HEK293T (cell line): ENCODE results near the gene ABTB1.
"Not testable (repeated sequence)": the region's sequence is repeated elsewhere in the genome, so short reads cannot be mapped to it uniquely, and the experiment has no call there.

ENCODE experiments used
- CTCF ChIA-PET: fragments of 350-600 bp; formaldehyde crosslinking; extraction: SDS; loops from one replicate; lab custom pipeline; 2021; ENCODE audit warnings: antibody characterized with exemption, inconsistent platforms; lab: Yijun Ruan, JAX
- POLR2A ChIA-PET: fragments of 350-600 bp; formaldehyde crosslinking; extraction: SDS; loops from one replicate; lab custom pipeline; 2020; ENCODE audit warnings: antibody characterized with exemption, inconsistent platforms; lab: Yijun Ruan, JAX
- DNase-seq: peaks from one replicate; pipeline ENCODE4 v3.0.0; 2012; ENCODE audit warnings: mixed read lengths; ENCODE audit errors: extremely low spot score
- ARNT ChIP-seq: fragments of 450-650 bp; IDR thresholded peaks from 2 replicates; pipeline ENCODE4 v1.6.1; 2017; ENCODE audit warnings: mild to moderate bottlenecking
- BHLHE40 ChIP-seq: fragments of 450-650 bp; IDR thresholded peaks from 2 replicates; pipeline ENCODE4 v1.6.1; 2016; ENCODE audit warnings: mild to moderate bottlenecking, moderate library complexity, borderline replicate concordance
- CTBP1 ChIP-seq: fragments of 450-650 bp; IDR thresholded peaks from 2 replicates; pipeline ENCODE4 v1.6.1; 2016; ENCODE audit warnings: borderline replicate concordance
- ELF4 ChIP-seq: fragments of 450-650 bp; IDR thresholded peaks from 2 replicates; pipeline ENCODE4 v1.6.1; 2017; ENCODE audit warnings: antibody characterized with exemption
- FOXA1 ChIP-seq: fragments of 450-650 bp; IDR thresholded peaks from 2 replicates; pipeline ENCODE4 v1.6.1; 2016; ENCODE audit warnings: mild to moderate bottlenecking
- FOXK2 ChIP-seq: fragments of 450-650 bp; IDR thresholded peaks from 2 replicates; pipeline ENCODE4 v1.6.1; 2016; ENCODE audit warnings: mild to moderate bottlenecking
- FOXM1 ChIP-seq: fragments of 450-650 bp; IDR thresholded peaks from 2 replicates; pipeline ENCODE4 v1.6.1; 2017; ENCODE audit warnings: mild to moderate bottlenecking, borderline replicate concordance
- HDGF ChIP-seq: fragments of 450-650 bp; IDR thresholded peaks from 2 replicates; pipeline ENCODE4 v1.6.1; 2017; ENCODE audit warnings: antibody characterized with exemption, borderline replicate concordance
- L3MBTL2 ChIP-seq: fragments of 450-650 bp; conservative IDR thresholded peaks from 2 replicates; pipeline ENCODE4 v1.6.1; 2016; ENCODE audit warnings: mild to moderate bottlenecking
- LEF1 ChIP-seq: fragments of 450-650 bp; IDR thresholded peaks from 2 replicates; pipeline ENCODE4 v1.6.1; 2017; ENCODE audit warnings: mild to moderate bottlenecking, borderline replicate concordance
- NFRKB ChIP-seq: fragments of 450-650 bp; IDR thresholded peaks from 2 replicates; pipeline ENCODE4 v1.6.1; 2016; ENCODE audit warnings: mild to moderate bottlenecking, moderate library complexity
- SP1 ChIP-seq: fragments of 450-650 bp; IDR thresholded peaks from 2 replicates; pipeline ENCODE4 v1.6.1; 2017
- SUZ12 ChIP-seq: fragments of 450-650 bp; IDR thresholded peaks from 2 replicates; pipeline ENCODE4 v1.6.1; 2016; ENCODE audit warnings: mild to moderate bottlenecking
- TARDBP ChIP-seq: fragments of 450-650 bp; IDR thresholded peaks from 2 replicates; pipeline ENCODE4 v1.6.1; 2016
- ZNF384 ChIP-seq: fragments of 450-650 bp; IDR thresholded peaks from 2 replicates; pipeline ENCODE4 v1.6.1; 2016
- TF ChIP-seq, protein P1 (sequence below): fragments of 450-650 bp; IDR thresholded peaks from 2 replicates; pipeline ENCODE4 v1.6.1; 2016

The ABTB1 gene

GRCh38 chr3:127702151-127702578 is 29.4 kb downstream of the ABTB1 start:
- CTCF ChIA-PET: no interaction called here
- POLR2A ChIA-PET: no interaction called here
- TF ChIP-seq FOXM1: no peak
- no peak for TF ChIP-seq HDGF
- no peak for TF ChIP-seq ARNT
- no peak for TF ChIP-seq ZNF384
- TF ChIP-seq LEF1: no peak
- no peak for TF ChIP-seq ELF4
- no peak for TF ChIP-seq BHLHE40
- no peak for TF ChIP-seq NFRKB
- TF ChIP-seq SUZ12: no peak
- TF ChIP-seq CTBP1: no peak
- TF ChIP-seq, protein P1, sequence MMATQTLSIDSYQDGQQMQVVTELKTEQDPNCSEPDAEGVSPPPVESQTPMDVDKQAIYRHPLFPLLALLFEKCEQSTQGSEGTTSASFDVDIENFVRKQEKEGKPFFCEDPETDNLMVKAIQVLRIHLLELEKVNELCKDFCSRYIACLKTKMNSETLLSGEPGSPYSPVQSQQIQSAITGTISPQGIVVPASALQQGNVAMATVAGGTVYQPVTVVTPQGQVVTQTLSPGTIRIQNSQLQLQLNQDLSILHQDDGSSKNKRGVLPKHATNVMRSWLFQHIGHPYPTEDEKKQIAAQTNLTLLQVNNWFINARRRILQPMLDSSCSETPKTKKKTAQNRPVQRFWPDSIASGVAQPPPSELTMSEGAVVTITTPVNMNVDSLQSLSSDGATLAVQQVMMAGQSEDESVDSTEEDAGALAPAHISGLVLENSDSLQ: no peak
- no peak for TF ChIP-seq FOXK2
- DNase-seq: no peak

DNA sequence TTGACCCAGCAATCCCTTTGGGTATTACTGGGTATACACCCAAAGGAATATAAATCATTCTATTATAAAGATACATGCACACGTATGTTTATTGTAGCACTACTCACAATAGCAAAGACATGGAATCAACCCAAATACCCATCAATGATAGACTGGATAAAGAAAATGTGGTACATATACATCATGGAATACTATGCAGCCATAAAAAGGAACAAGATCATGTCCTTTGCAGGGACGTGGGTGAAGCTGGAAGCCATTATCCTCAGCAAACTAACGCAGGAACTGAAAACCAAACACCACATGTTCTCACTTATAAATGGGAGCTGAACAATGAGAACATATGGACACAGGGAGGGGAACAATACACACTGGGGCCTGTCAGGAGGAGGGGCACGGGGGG is 32.1 kb downstream of the ABTB1 start:
- DNase-seq, CTCF ChIA-PET, POLR2A ChIA-PET: not testable (repeated sequence)

DNA sequence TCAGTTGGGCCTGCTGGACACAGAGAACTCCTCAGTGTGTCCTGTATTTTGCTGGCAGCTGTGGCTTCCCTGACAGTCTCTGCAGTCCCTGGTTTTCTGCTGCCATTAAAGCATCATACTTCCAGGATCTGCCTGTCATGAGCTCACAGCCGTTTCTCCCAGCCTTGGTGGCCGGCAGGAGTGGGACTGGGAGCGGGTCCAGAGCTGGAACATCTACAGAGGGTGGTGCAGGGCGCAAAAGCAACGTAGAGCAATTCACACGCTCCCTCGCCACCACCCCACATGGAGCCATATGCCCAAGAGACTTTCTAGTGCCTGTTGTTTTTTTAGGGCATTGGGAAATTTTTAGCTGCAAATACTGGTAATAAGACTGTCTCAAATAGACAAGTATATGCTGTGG is 33.6 kb downstream of the ABTB1 start:
- ChIA-PET CTCF (no interaction called here), POLR2A (no interaction called here)
- TF ChIP-seq BHLHE40: no peak
- TF ChIP-seq FOXM1: no peak
- TF ChIP-seq TARDBP: no peak
- TF ChIP-seq SP1: no peak
- no peak for TF ChIP-seq LEF1
- no peak for TF ChIP-seq CTBP1
- TF ChIP-seq ZNF384: no peak
- no peak for TF ChIP-seq ARNT
- TF ChIP-seq SUZ12: no peak
- no peak for TF ChIP-seq L3MBTL2
- no peak for TF ChIP-seq FOXA1
- TF ChIP-seq, protein P1: no peak
- DNase-seq: no peak

DNA sequence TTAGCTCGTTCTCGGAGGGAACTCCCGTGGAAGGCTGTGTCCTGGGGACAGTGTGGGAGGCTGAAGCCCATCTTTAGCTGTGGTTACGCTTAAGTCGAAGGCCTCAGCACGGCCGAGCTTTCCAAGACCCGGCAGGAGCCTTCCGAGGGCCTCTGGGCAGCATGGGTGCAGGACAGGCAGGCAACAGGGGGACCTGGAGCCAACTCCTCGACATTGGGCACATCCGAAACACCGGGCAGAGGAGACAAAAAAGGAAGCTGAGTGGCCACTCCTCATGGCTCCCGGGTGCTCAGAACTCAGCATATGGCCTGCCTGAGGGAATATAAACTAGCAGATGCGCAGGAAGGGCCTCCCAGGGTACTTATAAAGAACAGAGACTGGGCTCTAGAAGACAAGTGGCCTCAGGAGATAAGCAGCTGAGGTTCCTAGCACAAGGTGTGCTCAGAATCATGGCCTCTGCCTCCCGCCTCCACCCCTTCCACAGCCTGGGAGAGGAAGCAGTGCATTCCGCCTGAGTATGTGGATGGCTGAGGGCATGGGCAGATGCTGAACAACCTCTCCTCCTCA is 34.1 kb downstream of the ABTB1 start:
- no peak for TF ChIP-seq ARNT
- no peak for TF ChIP-seq FOXK2
- no peak for TF ChIP-seq ELF4
- TF ChIP-seq LEF1: no peak
- no peak for TF ChIP-seq SP1
- TF ChIP-seq HDGF: no peak
- TF ChIP-seq NFRKB: no peak
- TF ChIP-seq L3MBTL2: no peak
- TF ChIP-seq TARDBP: no peak
- TF ChIP-seq FOXA1: no peak
- TF ChIP-seq SUZ12: no peak
- no peak for TF ChIP-seq FOXM1
- no peak for TF ChIP-seq CTBP1
- TF ChIP-seq, protein P1: no peak
- TF ChIP-seq ZNF384: no peak
- TF ChIP-seq BHLHE40: no peak
- no peak for DNase-seq
- ChIA-PET POLR2A (interaction anchor here (1.7 kb wide), 1 partner anchor 9 kb away, joined by 7 read pairs; no protein-coding TSS in a partner anchor), CTCF (no interaction called here)

GRCh38 chr3:127707851-127708411 is 35.2 kb downstream of the ABTB1 start:
- POLR2A ChIA-PET: interaction anchor here (1.7 kb wide), 1 partner anchor 10 kb away, joined by 7 read pairs; no protein-coding TSS in a partner anchor
- TF ChIP-seq SUZ12: no peak
- no peak for TF ChIP-seq FOXK2
- no peak for TF ChIP-seq TARDBP
- TF ChIP-seq CTBP1: no peak
- no peak for DNase-seq
- CTCF ChIA-PET: no interaction called here

- POLR2A ChIA-PET: no interaction called here
- no peak for DNase-seq
- CTCF ChIA-PET: no interaction called here
- TF ChIP-seq FOXM1 (no peak), CTBP1 (no peak), NFRKB (no peak), ZNF384 (no peak), HDGF (no peak), LEF1 (no peak), FOXA1 (no peak), SUZ12 (no peak), L3MBTL2 (no peak), SP1 (no peak), BHLHE40 (no peak)
- TF ChIP-seq, protein P1: no peak
Measured at GRCh38 chr3:127708837-127709236, 36.1 kb downstream of the ABTB1 start.
